Measurements from ENCODE around the gene EFCC1. TPM values are rescaled to one million over a fixed set of nuclear protein-coding genes. Genes with fewer than 3 reads are reported as not detected.

Gene EFCC1
- polyA plus RNA-seq, 1 donor, result 4.1 TPM

DNA sequence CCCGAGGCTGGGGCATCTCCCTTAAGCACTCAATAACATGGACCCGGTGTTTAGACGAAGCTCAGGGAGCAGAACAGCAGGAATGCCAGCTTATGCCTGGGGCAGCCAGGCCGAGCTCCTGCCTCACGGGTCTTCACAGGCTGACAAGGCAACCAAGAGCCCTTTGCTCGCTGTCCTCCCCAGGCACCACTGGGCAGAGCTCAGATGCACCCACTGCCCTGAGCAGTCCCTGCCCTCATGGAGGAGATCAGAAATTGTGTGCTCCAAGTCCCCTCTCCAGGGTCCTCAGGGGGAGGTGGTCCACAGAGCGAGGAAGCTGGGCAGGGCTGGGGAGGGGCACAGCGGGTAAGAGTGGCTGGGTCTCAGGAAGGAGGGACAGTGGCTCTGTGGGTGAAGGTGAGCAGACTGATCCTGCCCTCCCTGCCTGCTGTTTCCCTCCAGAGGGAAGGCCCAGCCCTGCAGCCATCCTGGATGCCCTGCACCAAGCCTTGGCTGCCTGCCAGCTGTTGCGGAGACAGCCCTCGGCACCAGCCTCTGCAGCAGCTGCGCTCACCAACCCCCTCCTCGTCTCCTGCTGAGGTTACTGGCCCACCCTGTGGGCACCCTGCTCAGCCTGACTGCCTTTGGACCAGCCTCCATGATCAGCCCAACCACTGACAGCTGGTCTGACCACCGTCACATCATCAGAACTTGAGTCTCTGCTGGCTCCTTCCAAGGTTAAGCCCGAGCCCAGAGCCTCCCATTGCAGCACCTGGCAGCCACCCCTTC is 38.4 kb downstream of the EFCC1 start:
- H3K9me3 ChIP-seq (ENCODE audit: control insufficient read depth, low read depth, low read length), result no peaks in the 10 kb centered on the region
- peaks cover 23% of the 10 kb centered on the region for H3K27me3 ChIP-seq (ENCODE audit: control insufficient read depth, insufficient read depth, low read length)
- DNase-seq, result no peak
- H3K4me1 ChIP-seq (ENCODE audit: control insufficient read depth, insufficient read depth, low read length), result no peaks in the 10 kb centered on the region
- H3K36me3 ChIP-seq (ENCODE audit: control insufficient read depth, insufficient read depth, low read length), result no peaks in the 10 kb centered on the region
- no peak overlapping the region for H3K4me3 ChIP-seq (ENCODE audit: low read length)
- no CpG with 5 or more reads among the region's 14 CpGs for WGBS (ENCODE audit: insufficient coverage, low lambda C conversion rate)
- no peak overlapping the region for H3K27ac ChIP-seq (ENCODE audit: low read length)

- no CpG with 5 or more reads among the region's 3 CpGs for WGBS (ENCODE audit: insufficient coverage, low lambda C conversion rate)
- Histone ChIP-seq H3K27ac (ENCODE audit: low read length) (no peak overlapping the region), H3K27me3 (ENCODE audit: control insufficient read depth, insufficient read depth, low read length) (peaks cover 23% of the 10 kb centered on the region), H3K4me1 (ENCODE audit: control insufficient read depth, insufficient read depth, low read length) (no peaks in the 10 kb centered on the region), H3K4me3 (ENCODE audit: low read length) (no peak overlapping the region), H3K36me3 (ENCODE audit: control insufficient read depth, insufficient read depth, low read length) (no peaks in the 10 kb centered on the region), H3K9me3 (ENCODE audit: control insufficient read depth, low read depth, low read length) (peaks cover 2% of the 10 kb centered on the region)
- DNase-seq, result no peak
These were observed 38.9 kb downstream of the EFCC1 start for GRCh38 chr3:129040039-129040336.

DNA sequence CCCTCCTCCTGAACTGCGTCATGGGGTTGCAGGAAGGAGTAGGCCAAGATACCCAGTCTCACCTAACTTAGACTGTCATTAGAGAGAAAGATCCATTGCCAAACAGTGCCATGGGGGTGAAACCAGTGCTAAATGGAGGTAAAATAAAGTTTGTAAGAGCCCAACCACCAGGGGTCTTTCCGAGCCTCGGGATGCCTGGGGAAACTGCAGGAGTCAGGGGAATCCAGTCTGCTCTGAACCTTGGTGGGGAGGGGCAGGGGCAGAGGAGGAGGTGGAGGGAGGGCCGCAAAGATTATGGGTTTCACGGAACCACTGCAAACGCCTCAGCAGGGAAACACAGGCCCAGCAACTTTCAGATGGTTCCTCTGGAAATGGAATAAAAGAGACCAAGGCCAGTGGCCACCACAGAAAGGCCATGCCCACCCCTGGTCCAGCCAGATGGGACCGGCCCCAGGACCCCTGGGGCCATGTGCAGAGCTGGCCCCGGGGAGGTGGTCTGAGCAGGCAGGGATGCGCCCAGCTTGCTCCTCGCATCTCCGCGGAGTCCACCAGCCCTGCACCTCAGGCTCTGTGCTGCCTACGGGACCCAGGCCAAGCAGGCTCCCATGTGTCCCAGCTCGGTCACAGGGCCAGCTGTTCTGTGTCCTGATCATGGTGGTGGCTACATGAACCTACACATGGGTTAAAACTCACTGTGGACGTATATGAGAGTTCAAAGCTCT is 39.6 kb downstream of the EFCC1 start:
- WGBS (ENCODE audit: insufficient coverage, low lambda C conversion rate), result no CpG with 5 or more reads among the region's 15 CpGs
- no peak for DNase-seq
- no peak overlapping the region for H3K27ac ChIP-seq (ENCODE audit: low read length)

DNA sequence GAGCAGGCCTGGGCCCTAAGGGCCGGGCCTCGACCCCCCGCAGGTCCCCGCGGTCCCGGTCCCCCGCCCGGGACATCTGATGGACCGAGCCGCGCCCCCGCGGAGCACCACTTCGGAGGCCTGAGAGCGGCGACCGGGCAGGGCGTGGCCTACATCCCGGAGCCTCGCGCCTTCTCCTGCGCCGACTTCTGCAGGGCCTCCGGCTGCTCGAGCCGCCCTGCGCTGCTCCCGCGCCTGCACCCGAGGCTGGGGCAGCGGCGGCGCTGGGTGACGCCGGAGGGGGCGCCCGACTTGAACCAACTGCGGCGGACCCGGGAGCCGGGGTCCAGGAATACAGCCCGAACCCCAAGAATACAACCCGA is 44.6 kb downstream of the EFCC1 start:
- H3K4me3 ChIP-seq (ENCODE audit: low read length), result no peak overlapping the region
- peaks cover 44% of the 10 kb centered on the region for H3K27me3 ChIP-seq (ENCODE audit: control insufficient read depth, insufficient read depth, low read length)
- WGBS (ENCODE audit: insufficient coverage, low lambda C conversion rate), result no CpG with 5 or more reads among the region's 43 CpGs
- H3K36me3 ChIP-seq (ENCODE audit: control insufficient read depth, insufficient read depth, low read length), result no peaks in the 10 kb centered on the region
- no peaks in the 10 kb centered on the region for H3K4me1 ChIP-seq (ENCODE audit: control insufficient read depth, insufficient read depth, low read length)
- H3K27ac ChIP-seq (ENCODE audit: low read length), result no peak overlapping the region
- H3K9me3 ChIP-seq (ENCODE audit: control insufficient read depth, low read depth, low read length), result peaks cover 13% of the 10 kb centered on the region
- no peak for DNase-seq

More for the DNA sequence above, 39.6 kb downstream of the EFCC1 start:
- Histone ChIP-seq H3K9me3 (ENCODE audit: control insufficient read depth, low read depth, low read length) (peaks cover 4% of the 10 kb centered on the region), H3K4me1 (ENCODE audit: control insufficient read depth, insufficient read depth, low read length) (no peaks in the 10 kb centered on the region), H3K27me3 (ENCODE audit: control insufficient read depth, insufficient read depth, low read length) (peaks cover 31% of the 10 kb centered on the region), H3K4me3 (ENCODE audit: low read length) (no peak overlapping the region), H3K36me3 (ENCODE audit: control insufficient read depth, insufficient read depth, low read length) (no peaks in the 10 kb centered on the region)

DNA sequence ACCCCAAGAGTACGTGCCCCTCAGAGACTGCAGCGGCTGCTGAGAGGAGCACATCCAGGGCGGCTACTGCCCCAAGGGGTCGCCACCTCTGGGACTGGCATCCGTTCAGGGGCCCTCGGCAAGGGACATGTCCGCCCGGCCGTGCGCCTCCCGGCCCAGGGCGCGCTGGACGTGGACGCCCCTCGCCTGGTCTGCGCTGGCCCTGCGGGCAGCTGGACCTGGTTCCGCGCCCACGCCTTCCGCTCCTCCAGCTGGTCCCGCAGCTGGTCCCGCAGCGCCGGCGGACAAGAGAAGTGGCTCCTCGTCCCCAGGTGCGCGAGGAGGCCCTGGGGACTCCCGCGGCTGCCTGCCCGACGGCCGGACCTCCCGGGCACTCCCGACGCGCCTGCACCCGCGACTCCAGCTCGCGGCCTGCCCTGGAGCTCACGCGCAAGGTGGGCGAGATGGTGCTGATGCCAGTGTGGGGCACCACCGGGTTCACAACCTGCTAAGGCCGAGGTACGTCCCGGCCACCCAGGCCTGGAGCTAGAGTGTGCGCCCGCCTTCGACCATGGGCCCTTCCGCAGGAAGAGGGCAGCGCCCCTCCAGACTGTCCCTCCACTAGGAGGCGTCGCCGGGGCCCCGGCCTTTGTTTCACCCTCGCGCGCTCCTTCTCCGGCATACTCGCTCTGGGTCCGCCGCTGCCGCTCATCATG is 45.1 kb downstream of the EFCC1 start:
- no peaks in the 10 kb centered on the region for H3K4me1 ChIP-seq (ENCODE audit: control insufficient read depth, insufficient read depth, low read length)
- WGBS (ENCODE audit: insufficient coverage, low lambda C conversion rate), result no CpG with 5 or more reads among the region's 67 CpGs
- peaks cover 44% of the 10 kb centered on the region for H3K27me3 ChIP-seq (ENCODE audit: control insufficient read depth, insufficient read depth, low read length)
- H3K36me3 ChIP-seq (ENCODE audit: control insufficient read depth, insufficient read depth, low read length), result no peaks in the 10 kb centered on the region
- no peak for DNase-seq
- no peak overlapping the region for H3K27ac ChIP-seq (ENCODE audit: low read length)
- no peak overlapping the region for H3K4me3 ChIP-seq (ENCODE audit: low read length)
- peaks cover 13% of the 10 kb centered on the region for H3K9me3 ChIP-seq (ENCODE audit: control insufficient read depth, low read depth, low read length)

GRCh38 chr3:129046732-129047552 is 45.8 kb downstream of the EFCC1 start:
- no CpG with 5 or more reads among the region's 46 CpGs for WGBS (ENCODE audit: insufficient coverage, low lambda C conversion rate)
- DNase-seq, result no peak
- H3K27ac ChIP-seq (ENCODE audit: low read length), result no peak overlapping the region
- peaks cover 13% of the 10 kb centered on the region for H3K9me3 ChIP-seq (ENCODE audit: control insufficient read depth, low read depth, low read length)
- no peak overlapping the region for H3K4me3 ChIP-seq (ENCODE audit: low read length)
- no peaks in the 10 kb centered on the region for H3K36me3 ChIP-seq (ENCODE audit: control insufficient read depth, insufficient read depth, low read length)
- H3K27me3 ChIP-seq (ENCODE audit: control insufficient read depth, insufficient read depth, low read length), result peaks cover 43% of the 10 kb centered on the region
- no peaks in the 10 kb centered on the region for H3K4me1 ChIP-seq (ENCODE audit: control insufficient read depth, insufficient read depth, low read length)

DNA sequence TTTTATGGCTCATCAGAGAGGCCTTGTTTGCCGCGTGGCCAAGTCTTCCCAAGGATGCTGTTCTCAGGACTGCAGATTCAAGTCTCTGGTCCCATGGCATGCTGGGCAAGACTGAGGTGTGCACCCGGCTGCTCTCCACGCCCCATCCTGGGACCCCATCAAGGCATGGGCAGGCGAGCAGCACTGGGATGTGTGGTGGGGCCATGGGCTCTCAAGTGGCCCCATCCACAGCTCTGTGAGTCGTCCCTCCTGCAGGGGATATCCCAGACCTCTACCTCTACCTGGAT is 46.4 kb downstream of the EFCC1 start:
- no CpG with 5 or more reads among the region's 6 CpGs for WGBS (ENCODE audit: insufficient coverage, low lambda C conversion rate)
- Histone ChIP-seq H3K4me3 (ENCODE audit: low read length) (no peak overlapping the region), H3K4me1 (ENCODE audit: control insufficient read depth, insufficient read depth, low read length) (no peaks in the 10 kb centered on the region), H3K27ac (ENCODE audit: low read length) (no peak overlapping the region), H3K36me3 (ENCODE audit: control insufficient read depth, insufficient read depth, low read length) (no peaks in the 10 kb centered on the region), H3K9me3 (ENCODE audit: control insufficient read depth, low read depth, low read length) (peaks cover 13% of the 10 kb centered on the region), H3K27me3 (ENCODE audit: control insufficient read depth, insufficient read depth, low read length) (peaks cover 38% of the 10 kb centered on the region)
- no peak for DNase-seq

DNA sequence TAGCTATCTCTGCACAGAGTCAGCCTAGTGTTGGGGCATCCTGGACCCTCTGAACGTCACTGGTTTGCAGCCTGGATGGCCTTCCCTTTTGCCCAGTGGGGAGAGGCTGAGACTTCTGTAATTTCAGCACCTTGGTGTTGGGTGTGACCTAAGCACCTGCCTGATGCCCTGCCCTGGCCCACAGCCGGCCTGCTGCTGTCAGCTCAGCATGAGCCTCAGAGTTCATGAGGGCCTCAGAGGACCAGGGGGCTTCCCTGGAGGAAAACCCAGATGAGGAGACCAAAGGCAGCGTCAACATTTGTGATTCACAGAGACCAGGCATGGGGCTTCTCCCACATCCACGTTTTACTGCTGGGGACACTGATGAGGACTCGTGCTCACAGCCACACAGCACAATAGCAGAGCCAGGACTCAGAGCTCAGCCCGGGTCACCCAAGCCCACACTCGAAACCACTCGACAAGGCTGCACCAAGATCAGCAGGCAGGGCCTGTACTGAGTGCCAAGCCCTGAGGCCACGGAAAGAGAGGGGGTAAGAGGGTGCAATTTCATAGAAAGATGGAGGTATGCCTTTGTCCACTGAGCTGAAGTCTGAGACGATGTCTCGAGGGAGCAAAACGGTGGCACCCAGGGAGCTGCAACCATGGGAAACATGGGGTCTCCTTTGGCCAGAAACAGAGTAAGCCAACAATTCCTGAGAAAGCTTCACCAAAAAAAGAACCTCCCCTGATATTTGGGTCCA is 49.6 kb downstream of the EFCC1 start:
- no peak for DNase-seq
- peaks cover 10% of the 10 kb centered on the region for H3K9me3 ChIP-seq (ENCODE audit: control insufficient read depth, low read depth, low read length)
- no peaks in the 10 kb centered on the region for H3K36me3 ChIP-seq (ENCODE audit: control insufficient read depth, insufficient read depth, low read length)
- no peak overlapping the region for H3K27ac ChIP-seq (ENCODE audit: low read length)
- H3K4me3 ChIP-seq (ENCODE audit: low read length), result no peak overlapping the region
- peaks cover 22% of the 10 kb centered on the region for H3K27me3 ChIP-seq (ENCODE audit: control insufficient read depth, insufficient read depth, low read length)
- peaks cover 10% of the 10 kb centered on the region for H3K4me1 ChIP-seq (ENCODE audit: control insufficient read depth, insufficient read depth, low read length)
- WGBS (ENCODE audit: insufficient coverage, low lambda C conversion rate), result no CpG with 5 or more reads among the region's 12 CpGs

DNA sequence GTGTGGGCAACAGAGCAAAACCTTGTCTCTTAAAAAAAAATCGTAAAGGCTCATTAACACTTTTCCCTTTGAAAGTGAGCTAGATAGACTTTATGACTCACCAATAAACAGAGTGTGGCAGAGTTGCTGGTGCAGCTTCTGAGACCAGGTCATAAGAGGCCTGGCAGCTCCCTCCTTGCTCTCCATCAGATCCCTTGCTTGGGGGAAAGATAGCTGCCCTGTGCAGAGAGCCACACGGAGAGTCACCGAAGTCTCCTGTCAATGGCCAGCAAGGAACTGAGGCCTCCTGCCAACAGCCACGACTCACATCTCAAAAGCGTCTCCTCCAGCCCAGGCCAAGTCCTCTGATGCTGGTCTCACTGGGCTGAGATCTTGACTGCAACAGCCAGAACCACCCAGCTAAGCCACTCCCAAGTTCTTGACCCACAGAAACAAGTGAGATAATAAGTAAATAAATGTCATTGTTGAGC is 50.8 kb downstream of the EFCC1 start:
- H3K27ac ChIP-seq (ENCODE audit: low read length), result no peak overlapping the region
- no peaks in the 10 kb centered on the region for H3K36me3 ChIP-seq (ENCODE audit: control insufficient read depth, insufficient read depth, low read length)
- H3K9me3 ChIP-seq (ENCODE audit: control insufficient read depth, low read depth, low read length), result peaks cover 3% of the 10 kb centered on the region
- H3K4me3 ChIP-seq (ENCODE audit: low read length), result no peak overlapping the region
- no peak for DNase-seq
- no CpG with 5 or more reads among the region's 5 CpGs for WGBS (ENCODE audit: insufficient coverage, low lambda C conversion rate)
- H3K27me3 ChIP-seq (ENCODE audit: control insufficient read depth, insufficient read depth, low read length), result peaks cover 10% of the 10 kb centered on the region
- peaks cover 10% of the 10 kb centered on the region for H3K4me1 ChIP-seq (ENCODE audit: control insufficient read depth, insufficient read depth, low read length)
